NCI-H748 treated with DMSO at 0.1 percent for 48 hours (cell line): Measurements from ENCODE around the gene KSR1.

Source experiments
- DNase-seq: peaks from one replicate; lab custom pipeline; 2025; lab: John Stamatoyannopoulos, UW

Gene KSR1

DNA sequence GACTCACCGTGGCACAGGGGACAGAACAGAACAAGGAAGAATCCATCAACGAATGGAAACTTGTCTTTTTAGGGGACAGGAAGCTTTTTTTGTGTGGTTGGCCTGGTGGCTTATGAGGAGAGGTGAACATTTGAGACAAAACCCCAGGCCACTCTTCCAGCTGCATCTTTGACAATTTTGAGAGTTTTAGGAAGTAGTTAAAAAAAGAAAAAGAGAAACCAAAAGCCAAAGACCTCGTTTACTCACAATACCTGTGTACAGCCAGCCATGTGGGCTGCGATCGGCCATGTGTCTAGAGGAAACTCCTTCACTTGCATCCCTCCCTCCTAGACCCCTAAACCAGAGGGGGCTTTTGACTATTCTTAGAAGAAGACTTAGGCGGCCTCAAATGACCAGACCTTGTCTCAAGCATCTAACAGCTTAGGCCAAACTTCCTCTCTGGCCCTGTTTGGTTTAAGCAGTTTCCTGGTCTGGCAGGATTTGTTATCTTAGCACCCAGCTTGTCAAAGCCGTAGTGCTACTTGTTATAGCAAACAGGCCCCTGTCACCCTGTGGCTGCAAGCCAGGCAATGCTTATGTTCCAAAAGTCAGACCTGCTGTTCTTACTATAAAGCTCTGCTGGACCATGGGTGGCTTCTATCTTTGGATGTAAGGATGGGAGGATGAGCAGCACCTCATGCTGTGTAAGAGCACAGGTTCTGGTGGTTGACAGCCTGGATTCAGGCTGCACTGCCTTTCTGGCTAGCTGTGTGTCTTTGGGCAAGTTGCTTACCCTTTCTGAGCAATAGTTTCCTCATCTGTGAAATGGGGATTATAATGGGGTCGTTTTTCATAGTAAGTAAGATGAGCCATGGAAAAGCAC, 17.7 kb downstream of the KSR1 start:
- DNase-seq, result no peak

DNA sequence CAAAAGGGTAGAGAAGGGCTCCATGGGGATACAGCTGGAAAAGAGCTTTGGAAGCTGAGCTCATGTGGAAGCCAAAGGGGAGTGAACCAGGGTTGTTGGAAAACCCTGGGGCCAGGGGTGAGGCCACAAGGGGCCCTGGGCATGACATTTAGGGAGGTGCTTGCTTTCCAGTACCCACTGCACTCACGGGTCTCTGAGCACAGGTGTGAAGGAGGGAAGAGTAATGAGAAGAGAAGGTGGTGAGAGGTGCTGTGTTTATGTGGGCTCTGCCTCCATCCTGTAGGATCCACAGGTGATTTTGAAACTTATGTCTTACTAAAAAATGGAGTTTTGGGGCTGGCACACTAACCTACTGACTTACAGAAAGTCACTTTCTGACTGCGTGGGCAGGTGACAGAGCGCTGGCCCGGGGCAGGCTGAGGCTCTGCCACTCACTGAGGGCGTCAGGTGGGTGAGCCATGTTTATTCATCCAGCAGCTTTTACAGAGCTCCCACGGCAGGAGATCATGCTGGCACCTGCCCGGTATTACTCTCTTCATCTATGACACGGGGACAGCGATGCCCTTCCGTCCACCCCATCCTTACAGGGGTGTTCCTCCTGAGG, 18.9 kb downstream of the KSR1 start:
- DNase-seq, result no peak

DNA sequence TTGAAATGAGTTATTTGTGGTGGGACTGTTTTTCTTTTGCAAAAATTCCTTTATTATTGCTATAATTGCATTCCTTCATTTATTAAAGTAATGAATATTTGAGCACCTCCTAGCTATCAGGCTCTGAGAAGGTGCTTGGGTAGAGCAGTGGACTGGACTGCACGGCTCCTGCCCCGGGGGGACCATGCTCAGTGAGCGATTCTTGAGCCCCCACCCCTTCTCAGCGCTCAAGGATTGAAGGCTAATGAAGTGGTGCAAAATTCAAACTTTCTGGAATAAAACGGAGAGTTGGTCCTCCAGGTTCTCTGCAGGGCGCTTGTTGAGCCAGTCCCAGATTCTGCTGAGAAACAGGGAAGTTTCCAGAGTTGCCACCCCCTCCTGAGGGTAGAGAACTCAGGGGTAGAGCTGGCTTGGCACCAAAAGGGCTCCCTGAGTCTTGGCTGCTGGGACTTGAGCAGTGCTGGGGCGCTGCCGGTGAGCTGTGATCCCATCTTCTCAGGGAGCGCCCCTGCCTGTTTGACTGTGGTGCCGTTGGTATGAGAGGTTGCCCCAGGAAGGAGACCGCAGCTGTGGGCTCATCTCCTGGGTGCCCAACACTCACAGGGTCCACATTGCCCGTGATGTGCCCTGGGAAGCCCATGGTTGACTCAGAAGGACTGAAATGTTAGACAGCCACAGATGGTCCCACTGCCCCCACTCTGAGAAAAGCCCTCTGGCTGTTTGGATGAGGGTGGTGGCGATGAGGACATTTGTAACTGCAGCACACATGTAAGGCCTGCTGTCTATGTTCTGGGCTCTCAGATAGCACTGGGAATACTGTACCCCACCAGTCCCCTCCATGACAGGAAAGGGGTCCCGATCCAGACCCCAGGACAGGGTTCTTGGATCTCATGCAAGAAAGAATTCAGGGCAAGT, 20.0 kb downstream of the KSR1 start:
- no peak for DNase-seq

DNA sequence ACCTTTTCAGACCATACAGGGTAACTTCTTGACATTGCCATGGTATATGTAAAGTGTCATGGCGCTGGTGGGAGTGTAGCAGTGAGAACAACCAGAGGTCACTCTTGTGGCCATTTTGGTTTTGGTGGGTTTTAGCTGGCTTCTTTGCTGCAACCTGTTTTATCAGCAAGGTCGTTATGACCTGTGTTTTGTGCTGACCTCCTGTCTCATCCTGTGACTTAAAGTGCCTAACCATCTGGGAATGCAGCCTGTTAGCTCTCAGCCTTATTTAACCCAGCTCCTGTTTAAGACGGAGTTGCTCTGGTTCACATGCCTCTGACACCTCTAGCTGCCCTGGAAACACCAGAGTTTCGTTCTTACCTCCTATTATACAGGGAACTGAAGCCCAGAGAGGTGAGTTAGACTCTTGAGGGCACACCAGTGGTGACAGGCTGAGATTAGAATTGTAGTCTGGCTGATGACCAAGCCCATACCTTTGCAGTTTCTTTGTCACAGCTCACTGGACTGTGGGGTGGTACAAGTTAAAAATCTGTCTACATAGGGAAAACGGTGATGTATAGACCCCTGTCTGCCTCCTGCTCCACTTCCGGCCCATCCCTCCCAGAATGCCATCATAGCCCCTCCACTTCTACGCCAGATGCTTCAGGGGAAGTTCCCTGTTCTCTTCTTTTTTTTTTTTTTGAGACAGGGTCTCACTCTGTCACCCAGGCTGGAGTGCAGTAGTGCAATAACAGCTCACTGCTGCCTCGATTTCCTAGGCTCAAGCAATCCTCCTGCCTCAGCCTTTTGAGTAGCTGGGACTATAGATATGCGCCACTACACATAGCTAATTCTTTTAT, 21.0 kb downstream of the KSR1 start:
- no peak for DNase-seq

DNA sequence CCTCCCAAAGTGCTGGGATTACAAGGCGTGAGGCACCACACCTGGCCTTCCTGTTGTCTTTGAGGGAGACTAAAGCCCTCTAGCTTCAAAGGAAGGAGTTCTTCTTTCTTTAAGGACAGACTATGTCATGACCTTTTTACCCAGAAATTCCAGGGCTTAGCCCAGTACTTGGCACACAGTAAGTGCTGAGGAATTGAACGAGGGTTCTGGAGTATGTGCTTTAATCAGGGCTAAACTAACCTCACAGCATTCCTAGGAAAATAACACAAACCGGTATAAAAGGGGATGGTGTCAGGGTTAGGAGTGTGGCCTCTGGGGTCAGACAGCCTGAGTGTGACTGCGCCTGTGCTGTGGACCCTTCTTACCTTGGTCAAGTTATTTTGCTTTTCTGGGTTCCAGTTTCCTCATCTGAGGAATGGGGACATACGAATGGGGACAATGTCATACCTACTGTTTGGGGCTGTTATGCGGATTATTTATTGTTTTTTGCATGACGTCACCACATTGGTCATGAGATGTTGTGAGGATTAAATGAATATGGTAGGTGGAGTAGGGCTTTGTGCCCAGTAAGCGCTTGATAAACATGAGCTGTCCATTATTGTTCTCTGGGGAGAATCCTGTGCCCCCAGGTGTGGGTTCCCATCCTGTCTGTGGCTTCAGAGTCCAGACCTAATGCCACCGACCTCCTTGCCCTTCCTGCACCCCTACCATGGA, 21.9 kb downstream of the KSR1 start:
- no peak for DNase-seq

DNA sequence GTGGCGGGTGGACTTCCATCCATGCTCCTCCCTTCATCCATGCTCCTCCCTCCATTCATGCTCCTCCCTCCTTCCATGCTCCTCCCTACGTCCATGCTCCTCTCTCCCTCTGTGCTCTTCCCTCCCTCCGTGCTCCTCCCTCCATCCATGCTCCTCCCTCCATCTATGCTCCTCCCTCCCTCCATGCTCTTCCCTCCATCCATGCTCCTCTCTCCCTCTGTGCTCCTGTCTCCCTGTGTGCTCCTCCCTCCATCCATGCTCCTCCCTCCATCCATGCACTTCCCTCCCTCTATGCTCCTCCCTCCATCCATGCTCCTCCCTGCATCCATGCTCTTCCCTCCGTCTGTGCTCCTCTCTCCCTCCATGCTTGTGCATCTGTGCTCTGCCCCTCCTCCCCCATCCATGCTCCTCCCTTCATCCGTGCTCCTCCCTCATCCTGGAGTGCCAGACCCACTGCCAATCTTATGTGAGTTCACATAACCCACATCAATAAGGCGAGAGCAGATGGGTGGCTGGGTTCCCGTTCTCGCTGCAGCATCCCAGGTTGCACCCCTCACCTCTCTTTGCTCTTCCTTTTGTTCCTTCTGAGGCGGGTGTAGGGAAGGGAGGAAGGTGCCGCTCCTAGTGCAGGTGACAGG, 22.8 kb downstream of the KSR1 start:
- DNase-seq, result no peak

DNA sequence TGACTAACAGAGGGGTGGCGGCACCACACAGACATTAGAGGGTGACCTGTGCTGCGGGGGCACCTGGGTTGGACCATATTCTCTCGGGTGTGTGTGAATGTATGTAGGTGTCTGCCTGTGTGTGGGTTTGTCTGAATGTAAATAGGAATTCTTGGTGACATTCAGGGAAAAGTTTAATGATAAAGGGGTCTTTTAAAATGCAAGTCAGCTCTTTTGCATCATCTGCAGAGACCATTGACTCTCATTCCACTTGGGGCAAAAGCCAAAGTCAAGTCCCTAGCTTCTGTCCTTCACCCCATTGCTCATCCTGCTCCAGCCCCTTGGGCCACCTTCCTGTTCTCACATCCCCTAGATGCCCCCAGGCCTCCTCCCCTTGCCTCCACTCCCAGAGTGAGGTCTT, 23.6 kb downstream of the KSR1 start:
- no peak for DNase-seq

DNA sequence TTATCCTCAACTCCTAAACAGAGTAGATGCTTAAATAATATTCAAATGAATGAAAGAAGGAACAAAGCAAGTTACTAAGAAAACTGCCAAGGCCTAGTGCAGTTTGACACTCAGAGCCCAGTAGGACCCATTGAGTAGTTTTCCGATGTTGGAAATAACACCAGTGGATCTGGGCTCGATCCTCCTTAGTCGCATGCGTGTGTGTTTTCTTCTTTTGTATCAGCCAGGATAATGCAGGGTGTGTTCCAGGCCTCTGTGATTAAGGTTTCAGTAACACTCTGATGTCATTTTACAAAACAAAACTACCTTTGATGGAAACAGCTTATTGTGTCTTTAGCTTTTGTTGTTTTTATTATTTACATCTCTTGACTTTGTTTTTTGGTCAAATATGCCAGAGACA, 24.5 kb downstream of the KSR1 start:
- no peak for DNase-seq

DNA sequence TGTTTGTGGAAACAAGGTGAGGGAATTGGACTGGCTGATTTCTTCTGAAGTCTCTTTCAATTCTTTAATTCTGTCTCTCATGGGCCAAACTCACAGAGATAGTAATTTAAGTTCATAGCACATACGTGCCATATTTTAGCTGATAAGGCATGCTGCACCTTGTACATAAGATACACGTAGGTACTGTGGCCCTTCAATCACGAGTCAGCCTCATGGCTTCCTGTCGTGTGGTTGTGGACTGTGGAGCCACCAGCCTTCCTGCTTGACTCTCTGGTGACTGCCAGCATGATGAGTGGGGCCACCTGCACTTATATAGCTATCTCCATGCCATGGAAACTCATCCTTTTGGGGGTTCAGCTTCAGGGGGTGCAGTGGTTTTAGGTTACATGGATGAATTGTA, 25.1 kb downstream of the KSR1 start:
- no peak for DNase-seq

DNA sequence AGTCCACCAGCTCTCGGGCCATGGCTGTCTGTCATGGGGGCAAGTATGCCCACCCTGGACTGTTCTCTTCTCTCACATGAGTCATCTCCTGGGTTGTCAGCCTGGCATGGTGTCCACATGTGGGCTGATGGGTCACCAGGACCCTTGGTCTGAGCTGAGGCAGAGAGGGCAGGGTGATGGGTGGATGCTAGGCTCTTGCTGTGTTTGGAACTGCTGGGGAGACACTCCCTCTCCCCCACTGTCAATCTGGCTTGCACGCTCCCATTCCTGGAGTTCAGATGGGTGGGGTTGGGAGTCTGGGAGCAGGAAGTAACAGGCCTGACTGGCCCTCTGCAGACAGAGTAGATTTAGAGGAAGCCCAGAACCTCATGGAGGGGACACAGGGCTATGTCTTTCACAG, 28.9 kb downstream of the KSR1 start:
- DNase-seq, result no peak

DNA sequence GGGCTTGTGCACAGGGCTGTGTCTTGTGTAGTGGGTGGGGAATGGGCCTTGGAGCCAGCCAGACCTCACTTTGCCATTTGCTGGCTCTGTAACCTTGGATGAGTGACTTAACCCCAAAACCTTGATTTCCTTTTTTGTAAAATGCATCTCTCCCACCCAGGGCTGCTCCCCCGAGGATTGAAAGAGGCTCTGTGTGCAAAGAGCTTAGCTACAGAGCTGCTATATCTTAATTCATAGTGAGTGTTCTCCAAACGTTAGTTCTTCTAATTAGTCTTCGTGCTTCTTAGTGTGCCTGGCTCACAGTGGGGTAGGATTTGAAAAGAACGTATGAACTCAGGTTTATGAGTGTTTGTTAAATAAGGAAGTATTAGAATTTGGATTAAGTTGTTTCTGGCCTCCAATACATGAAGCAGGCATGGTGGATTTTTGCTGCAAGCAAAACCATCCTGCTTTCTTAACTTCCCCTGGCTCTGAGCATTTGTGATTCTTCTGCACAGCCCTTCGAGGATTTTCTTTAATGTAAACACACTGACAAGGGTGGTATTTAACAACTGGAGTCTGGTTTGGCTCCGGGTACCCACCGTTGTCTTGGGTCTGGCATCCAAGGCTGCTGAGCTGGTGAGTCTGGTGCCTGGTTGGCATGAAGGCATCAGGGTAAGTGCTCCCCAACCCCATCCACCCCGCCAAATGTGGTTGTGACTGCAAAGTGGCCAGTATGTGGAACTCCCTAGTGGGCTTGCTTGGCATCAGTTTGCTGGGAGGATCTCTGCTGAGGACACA, 29.7 kb downstream of the KSR1 start:
- no peak for DNase-seq

DNA sequence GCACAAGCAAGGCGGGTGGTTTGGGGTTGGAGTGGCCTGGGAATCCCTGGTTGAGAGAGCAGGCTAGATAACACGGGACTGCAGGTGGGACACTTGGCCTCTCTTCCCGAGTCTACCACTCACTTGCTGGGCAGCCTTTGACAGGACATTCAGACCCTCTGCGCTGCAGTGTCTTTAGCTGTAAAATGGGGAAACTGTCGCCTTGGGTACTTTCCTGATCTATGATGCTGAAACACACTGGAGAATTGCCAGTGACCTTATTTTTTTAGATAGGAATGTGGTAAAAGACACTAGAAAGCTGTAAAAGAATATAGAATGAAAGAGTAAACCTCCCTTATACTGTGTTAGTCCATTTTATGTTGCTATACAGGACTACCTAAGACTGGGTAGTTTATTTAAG, 30.5 kb downstream of the KSR1 start:
- DNase-seq, result no peak

DNA sequence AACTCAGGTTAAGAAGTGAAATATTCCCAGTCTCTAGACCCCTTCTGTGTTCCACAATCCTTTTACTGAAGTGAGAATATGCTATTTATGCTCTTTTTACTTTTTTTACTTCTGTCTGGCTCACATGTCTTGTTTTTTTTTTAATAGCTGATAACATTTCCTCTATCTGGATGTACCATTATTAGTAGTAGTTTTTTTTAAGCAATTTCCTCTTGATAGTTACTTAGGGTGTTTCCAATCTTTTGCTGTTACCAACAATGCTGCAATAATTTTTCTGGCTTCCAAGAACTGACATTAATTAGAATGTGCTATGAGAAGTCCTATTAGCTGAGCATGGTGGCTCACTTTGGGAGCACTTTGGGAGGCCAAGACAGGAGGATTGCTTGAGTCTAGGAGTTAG, 32.0 kb downstream of the KSR1 start:
- DNase-seq, result no peak

DNA sequence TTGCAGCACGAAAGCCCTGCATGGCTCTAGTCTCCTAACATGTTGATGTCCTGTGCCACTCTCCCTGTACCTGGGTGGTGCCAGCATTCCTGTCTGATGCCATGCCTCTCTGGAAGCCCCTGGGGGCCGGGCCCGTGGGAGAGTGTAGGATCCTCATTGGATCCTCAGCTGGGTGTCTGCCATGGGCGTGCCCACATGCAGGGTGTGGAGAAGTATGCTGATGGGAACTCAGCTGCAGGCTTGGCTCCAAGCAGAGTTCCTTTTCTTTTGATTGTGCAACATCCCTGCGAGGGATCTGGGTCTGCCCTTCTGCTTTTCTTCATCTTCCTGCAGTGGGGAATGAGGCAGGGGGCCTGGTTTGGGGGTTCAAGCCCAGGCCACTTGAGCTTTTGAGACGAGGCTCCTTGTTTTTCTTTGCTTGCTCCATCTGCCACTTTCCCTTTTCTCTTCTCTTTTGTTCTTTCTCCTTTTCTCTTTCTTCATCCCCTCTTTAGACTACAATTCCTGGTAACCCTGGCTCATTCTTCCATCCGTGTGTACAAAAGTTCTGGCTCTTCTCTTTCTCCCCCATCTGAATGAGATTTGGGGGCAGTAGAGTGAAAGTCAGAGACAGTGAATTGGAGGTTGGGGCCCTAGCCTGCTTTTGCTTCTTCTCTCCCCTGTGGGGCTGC, 32.9 kb downstream of the KSR1 start:
- no peak for DNase-seq

DNA sequence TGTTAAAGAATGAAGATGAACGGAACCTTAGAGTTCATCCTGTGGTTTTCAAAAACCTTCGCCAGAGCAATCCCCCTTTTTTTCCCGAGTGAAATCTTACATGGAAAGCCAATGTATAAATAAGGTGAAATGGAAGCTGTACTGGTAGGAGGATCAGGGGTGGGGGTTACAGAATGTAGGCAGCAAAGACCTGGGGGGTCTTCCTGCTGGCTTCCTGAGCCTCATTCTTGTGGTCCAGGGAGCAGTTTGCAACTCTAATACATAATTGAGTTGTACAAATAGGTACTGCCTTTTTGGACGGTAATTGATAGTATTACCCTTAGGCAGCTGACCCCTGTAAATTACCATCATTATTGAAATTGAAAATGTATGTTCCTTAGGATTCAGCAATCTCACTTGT, 34.1 kb downstream of the KSR1 start:
- DNase-seq, result no peak

DNA sequence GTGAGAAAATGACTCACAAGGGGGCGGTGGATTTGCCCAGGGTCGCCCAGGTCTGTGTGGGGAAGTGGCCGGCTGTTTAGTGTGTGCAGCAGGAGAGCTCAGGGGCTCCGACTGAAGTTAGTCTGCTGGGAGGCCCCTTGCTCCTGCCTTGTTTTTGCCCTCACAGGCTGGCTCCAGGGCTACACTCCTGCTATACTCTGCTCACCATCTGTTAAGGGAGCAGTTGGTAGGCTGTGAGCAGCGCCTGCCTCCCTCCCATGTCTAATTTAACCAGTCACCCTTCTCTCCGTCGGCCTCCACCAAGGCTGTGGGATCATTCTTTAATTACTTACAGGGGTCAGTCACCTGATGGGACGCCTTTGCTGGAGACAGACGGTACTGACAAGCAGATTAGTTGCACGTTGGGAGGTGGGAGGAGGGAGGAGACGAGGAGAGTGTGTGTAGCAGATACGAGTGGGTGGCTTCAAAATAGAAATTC, 35.5 kb downstream of the KSR1 start:
- DNase-seq, result no peak

DNA sequence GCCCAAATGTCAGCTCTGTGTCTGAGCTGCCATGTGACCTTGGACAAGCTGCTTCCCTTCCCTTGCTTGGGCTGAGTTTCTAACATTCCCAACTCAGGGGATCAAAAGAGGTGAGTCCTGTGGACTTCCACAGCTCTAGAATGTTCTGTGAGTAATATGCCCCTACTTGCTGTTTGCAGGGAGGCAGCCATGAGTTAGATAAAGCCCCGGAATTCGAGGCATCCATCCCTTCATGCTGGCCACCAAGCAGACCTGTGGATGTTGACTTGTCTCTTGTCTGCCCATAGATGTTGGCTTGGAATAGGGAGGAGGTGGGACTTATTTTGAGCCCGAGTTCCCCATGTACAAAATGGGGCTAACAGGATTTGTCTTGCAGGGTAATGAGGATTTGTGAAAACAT, 36.2 kb downstream of the KSR1 start:
- no peak for DNase-seq

DNA sequence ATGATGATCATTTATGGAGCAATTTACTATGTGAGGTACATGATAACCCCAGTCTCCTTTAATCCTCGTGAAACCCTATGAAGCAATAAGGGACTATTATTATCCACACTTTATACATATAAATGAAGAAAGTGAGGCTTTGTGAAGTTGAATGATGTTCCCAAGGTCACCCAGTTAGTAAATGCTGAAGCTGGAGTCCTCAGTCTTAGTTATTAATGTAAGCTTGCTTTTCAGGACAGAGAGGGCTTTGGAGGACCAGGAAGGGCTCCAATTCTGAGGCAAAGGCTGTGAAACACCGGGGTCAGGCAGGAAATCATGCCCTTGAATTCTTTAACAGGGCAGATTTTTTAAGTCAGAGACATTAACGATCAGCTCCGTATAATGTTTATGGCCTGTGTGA, 36.8 kb downstream of the KSR1 start:
- no peak for DNase-seq
